ENCODE results near the gene KIAA0319L.
"Not testable (repeated sequence)": the region's sequence is repeated elsewhere in the genome, so short reads cannot be mapped to it uniquely, and the experiment has no call there.

The KIAA0319L gene

DNA sequence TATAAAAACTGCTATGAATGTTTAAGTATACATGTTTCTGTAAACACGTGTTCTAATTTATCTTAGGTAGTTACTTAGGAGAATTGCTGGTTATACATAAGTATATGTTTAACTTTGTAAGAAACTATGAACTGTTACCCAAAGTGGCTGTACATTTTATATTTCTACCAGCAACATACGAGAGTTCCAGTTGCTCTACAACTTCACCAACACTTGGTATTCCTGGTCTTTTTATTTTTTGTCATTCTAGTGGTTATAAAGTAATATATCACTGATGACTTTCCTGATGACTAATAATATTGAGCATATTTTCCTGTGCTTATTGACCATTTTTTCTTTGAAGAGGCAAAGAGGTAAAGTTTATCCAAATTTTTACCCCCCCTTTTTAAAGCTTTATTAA is 76.0 kb downstream of the KIAA0319L start:
- DNase-seq, result no peak

- no peak for DNase-seq
Measured at GRCh38 chr1:35477870-35478269, 79.3 kb downstream of the KIAA0319L start.

GRCh38 chr1:35475856-35476674 is 81.1 kb downstream of the KIAA0319L start:
- DNase-seq, result no peak

DNA sequence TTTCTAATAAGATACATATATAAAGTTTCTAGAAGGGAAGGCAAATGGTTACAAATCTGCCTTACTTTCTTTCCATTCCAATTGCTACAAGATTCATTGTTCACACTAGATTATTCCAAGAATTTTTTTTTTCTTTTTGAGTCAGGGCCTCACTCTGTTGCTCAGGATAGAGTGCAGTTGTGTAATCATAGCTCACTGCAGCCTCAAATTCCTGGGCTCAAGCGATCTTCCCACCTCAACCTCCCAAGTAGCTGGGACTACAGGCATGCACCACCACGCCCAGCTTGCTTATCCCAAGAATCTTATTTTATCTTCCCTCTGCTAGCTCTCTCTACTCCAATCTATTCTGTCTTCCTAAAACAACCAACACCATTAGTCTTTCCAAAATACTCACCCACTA is 81.8 kb downstream of the KIAA0319L start:
- no peak for DNase-seq

- DNase-seq, result not testable (repeated sequence)
Measured at GRCh38 chr1:35473216-35473615, 84.0 kb downstream of the KIAA0319L start.

GRCh38 chr1:35470977-35471613 is 86.1 kb downstream of the KIAA0319L start:
- no peak for DNase-seq

DNA sequence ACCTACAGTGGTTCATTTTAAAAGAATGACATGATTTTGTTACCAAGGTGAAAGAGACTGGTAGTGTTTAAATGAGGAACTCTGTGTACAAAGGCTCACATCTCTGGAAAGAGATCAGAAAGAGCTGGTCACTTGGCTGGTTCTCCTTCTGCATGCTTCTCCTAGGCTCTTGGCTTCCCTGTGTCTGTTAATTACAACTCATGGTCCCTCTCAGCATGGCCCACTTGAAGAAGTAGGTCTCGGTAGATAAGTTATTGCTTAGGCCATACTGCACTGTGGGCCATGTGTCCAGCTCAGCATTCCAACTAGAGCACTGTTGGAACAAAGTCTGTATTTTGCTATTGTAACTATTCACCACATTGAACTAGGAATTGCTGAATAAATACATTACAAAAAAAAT is 91.1 kb downstream of the KIAA0319L start:
- no peak for DNase-seq

GRCh38 chr1:35463749-35464148 is 93.5 kb downstream of the KIAA0319L start:
- not testable (repeated sequence) for DNase-seq

GRCh38 chr1:35463232-35463631 is 94.0 kb downstream of the KIAA0319L start:
- DNase-seq, result no peak

- DNase-seq, result no peak
Measured at GRCh38 chr1:35461966-35462651, 95.1 kb downstream of the KIAA0319L start.

- no peak for DNase-seq
Measured at GRCh38 chr1:35460796-35461195, 96.4 kb downstream of the KIAA0319L start.

- no peak for DNase-seq
Measured at GRCh38 chr1:35454616-35455015, 102.6 kb downstream of the KIAA0319L start.

- no peak for DNase-seq
Measured at GRCh38 chr1:35454176-35454575, 103.0 kb downstream of the KIAA0319L start.

DNA sequence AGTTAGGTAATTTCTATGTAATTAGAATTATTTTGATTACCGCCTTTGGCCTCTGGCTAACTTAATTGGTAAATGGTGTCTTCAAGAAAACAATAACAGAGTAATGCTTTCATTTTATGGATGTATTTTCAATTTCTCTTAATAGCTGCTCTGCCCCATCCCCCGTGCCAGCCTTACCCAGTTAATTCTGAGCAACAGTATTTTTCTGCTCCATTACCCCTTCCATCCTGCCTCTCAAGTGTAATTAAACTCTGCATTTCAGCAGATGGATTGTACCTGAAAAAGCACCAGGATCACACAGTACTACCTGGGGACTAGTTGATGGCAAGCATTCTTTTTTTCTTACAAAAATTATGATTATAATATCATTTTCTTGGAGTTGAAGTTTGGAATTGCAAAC is 104.2 kb downstream of the KIAA0319L start:
- no peak for DNase-seq

GRCh38 chr1:35452106-35452774 is 105.0 kb downstream of the KIAA0319L start:
- DNase-seq, result no peak

DNA sequence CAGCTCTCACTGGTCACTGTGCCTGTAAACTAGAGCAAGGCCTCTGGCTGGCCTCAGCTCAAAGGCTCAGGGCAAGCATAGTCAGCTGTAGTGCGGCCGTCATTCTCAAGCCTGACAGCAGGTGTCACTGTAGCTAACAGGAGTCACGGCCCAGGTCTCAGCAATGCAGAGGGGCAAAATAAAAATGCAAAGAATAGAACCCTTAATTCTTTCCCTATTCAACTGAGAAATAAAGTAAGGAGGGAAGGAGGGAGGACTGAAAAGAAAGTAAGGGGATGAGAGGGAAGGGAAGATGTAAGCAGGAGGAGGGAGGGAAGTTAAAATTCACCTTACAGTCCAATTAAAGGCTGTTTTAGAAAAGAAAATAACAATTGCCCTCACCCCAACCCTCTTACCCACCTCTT is 106.1 kb downstream of the KIAA0319L start:
- DNase-seq, result peak; percentile 78

DNA sequence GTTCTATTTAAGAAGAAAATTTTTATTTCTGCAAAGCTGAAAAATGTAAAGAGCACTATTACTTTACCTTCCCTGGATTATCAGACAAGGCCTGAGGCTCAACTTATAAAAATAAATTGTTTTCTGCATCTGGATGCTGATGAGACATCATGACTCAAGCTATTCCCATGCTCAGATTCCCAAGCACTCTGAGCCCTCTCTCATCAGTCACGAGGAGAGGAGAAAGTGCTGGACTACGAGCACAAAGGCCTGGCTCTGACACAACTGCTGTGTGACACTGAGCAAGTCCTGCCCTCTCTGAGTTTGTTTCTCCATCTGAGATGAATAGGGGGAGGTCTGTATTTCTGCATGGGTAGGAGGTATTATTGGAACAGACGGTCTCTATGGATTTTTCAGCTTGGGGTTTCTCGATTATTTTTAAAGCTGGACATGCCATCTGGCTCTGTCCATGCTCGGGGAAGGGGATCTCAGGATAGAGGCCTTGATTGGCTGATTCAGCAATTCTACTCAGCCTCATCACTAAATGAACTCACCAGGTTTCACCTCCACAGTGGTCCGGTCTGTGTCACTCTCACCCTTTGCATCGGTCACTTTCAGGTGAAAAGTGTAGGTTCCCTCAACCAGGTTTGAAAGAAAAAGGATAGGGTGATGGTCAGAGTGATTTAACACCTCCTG is 107.7 kb downstream of the KIAA0319L start:
- DNase-seq, result no peak

DNA sequence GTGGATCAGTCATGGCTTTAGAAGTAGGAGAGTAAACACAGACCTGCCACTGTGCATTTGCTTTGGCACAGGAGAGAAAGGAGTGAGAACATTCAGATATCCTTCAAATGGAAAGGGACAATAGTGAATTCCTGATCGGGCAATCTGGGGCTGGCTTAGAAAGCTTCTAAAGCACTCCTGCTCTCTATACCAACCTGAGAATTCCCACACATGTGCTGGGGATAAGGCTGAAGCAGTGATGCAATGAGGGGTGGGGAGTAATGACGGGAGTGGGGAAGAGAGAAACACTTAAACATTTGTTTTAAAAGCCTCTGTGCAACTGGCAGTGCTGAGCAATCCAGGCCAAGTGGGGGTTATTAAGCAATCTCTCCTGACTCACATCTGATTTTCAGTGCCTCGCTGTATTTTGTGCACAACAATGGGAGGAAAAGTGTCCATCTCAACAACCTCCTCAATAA is 108.8 kb downstream of the KIAA0319L start:
- no peak for DNase-seq

- no peak for DNase-seq
Measured at GRCh38 chr1:35447278-35447677, 109.9 kb downstream of the KIAA0319L start.

GRCh38 chr1:35444519-35444774 is 112.8 kb downstream of the KIAA0319L start:
- no peak for DNase-seq

GRCh38 chr1:35443768-35444518 is 113.3 kb downstream of the KIAA0319L start:
- no peak for DNase-seq

- DNase-seq, result no peak
Measured at GRCh38 chr1:35442734-35443133, 114.5 kb downstream of the KIAA0319L start.
